ENCODE data around the gene RTL5.

RTL5 gene

GRCh38 chrX:72142794-72143608 lies 11.3 kb upstream of the RTL5 start:
- Histone ChIP-seq H3K27ac (ENCODE audit: low read depth, low read length) (no peak overlapping the region), H3K36me3 (ENCODE audit: insufficient read depth, low read length) (no peaks in the 10 kb centered on the region)

GRCh38 chrX:72142094-72142793 lies 10.5 kb upstream of the RTL5 start:
- Histone ChIP-seq H3K4me1 (ENCODE audit: control insufficient read depth, insufficient read depth, low read length, unreplicated experiment) (no peaks in the 10 kb centered on the region), H3K27me3 (ENCODE audit: insufficient read depth, low read length) (no peaks in the 10 kb centered on the region), H3K36me3 (ENCODE audit: insufficient read depth, low read length) (no peaks in the 10 kb centered on the region), H3K27ac (ENCODE audit: low read depth, low read length) (no peak overlapping the region), H2AFZ (ENCODE audit: low read length, unreplicated experiment) (no peak overlapping the region), H3K4me3 (ENCODE audit: low read depth, low read length) (no peak overlapping the region), H3K79me2 (ENCODE audit: control insufficient read depth, insufficient read depth, low read length, unreplicated experiment) (no peaks in the 10 kb centered on the region)

More at GRCh38 chrX:72142794-72143608, 11.3 kb upstream of the RTL5 start:
- Histone ChIP-seq H3K79me2 (ENCODE audit: control insufficient read depth, insufficient read depth, low read length, unreplicated experiment) (no peaks in the 10 kb centered on the region), H2AFZ (ENCODE audit: low read length, unreplicated experiment) (no peak overlapping the region), H3K27me3 (ENCODE audit: insufficient read depth, low read length) (no peaks in the 10 kb centered on the region), H3K4me1 (ENCODE audit: control insufficient read depth, insufficient read depth, low read length, unreplicated experiment) (no peaks in the 10 kb centered on the region), H3K4me3 (ENCODE audit: low read depth, low read length) (no peak overlapping the region)

GRCh38 chrX:72141372-72142004 lies 9.8 kb upstream of the RTL5 start:
- no peaks in the 10 kb centered on the region for H3K36me3 ChIP-seq (ENCODE audit: insufficient read depth, low read length)
- H2AFZ ChIP-seq (ENCODE audit: low read length, unreplicated experiment): no peak overlapping the region
- no peaks in the 10 kb centered on the region for H3K27me3 ChIP-seq (ENCODE audit: insufficient read depth, low read length)
- H3K4me1 ChIP-seq (ENCODE audit: control insufficient read depth, insufficient read depth, low read length, unreplicated experiment): no peaks in the 10 kb centered on the region
- H3K4me3 ChIP-seq (ENCODE audit: low read depth, low read length): no peak overlapping the region
- no peaks in the 10 kb centered on the region for H3K79me2 ChIP-seq (ENCODE audit: control insufficient read depth, insufficient read depth, low read length, unreplicated experiment)
- no peak overlapping the region for H3K27ac ChIP-seq (ENCODE audit: low read depth, low read length)

GRCh38 chrX:72139538-72139937 lies 7.8 kb upstream of the RTL5 start:
- Histone ChIP-seq H3K4me3 (ENCODE audit: low read depth, low read length) (no peak overlapping the region), H3K4me1 (ENCODE audit: control insufficient read depth, insufficient read depth, low read length, unreplicated experiment) (no peaks in the 10 kb centered on the region), H2AFZ (ENCODE audit: low read length, unreplicated experiment) (no peak overlapping the region), H3K27me3 (ENCODE audit: insufficient read depth, low read length) (no peaks in the 10 kb centered on the region), H3K27ac (ENCODE audit: low read depth, low read length) (no peak overlapping the region), H3K36me3 (ENCODE audit: insufficient read depth, low read length) (no peaks in the 10 kb centered on the region), H3K79me2 (ENCODE audit: control insufficient read depth, insufficient read depth, low read length, unreplicated experiment) (no peaks in the 10 kb centered on the region)

- H3K4me1 ChIP-seq (ENCODE audit: control insufficient read depth, insufficient read depth, low read length, unreplicated experiment): no peaks in the 10 kb centered on the region
- H3K4me3 ChIP-seq (ENCODE audit: low read depth, low read length): no peak overlapping the region
- no peaks in the 10 kb centered on the region for H3K79me2 ChIP-seq (ENCODE audit: control insufficient read depth, insufficient read depth, low read length, unreplicated experiment)
- no peak overlapping the region for H3K27ac ChIP-seq (ENCODE audit: low read depth, low read length)
- H3K27me3 ChIP-seq (ENCODE audit: insufficient read depth, low read length): no peaks in the 10 kb centered on the region
- no peaks in the 10 kb centered on the region for H3K36me3 ChIP-seq (ENCODE audit: insufficient read depth, low read length)
- no peak overlapping the region for H2AFZ ChIP-seq (ENCODE audit: low read length, unreplicated experiment)
Measured at GRCh38 chrX:72137846-72138495, 6.3 kb upstream of the RTL5 start.

GRCh38 chrX:72133851-72134546 lies 2.3 kb upstream of the RTL5 start:
- Histone ChIP-seq H3K27me3 (ENCODE audit: insufficient read depth, low read length) (no peaks in the 10 kb centered on the region), H2AFZ (ENCODE audit: low read length, unreplicated experiment) (no peak overlapping the region)

GRCh38 chrX:72132456-72132855 lies 741 bp upstream of the RTL5 start:
- Histone ChIP-seq H3K27ac (ENCODE audit: low read depth, low read length) (no peak overlapping the region), H3K36me3 (ENCODE audit: insufficient read depth, low read length) (no peaks in the 10 kb centered on the region), H2AFZ (ENCODE audit: low read length, unreplicated experiment) (no peak overlapping the region), H3K4me1 (ENCODE audit: control insufficient read depth, insufficient read depth, low read length, unreplicated experiment) (no peaks in the 10 kb centered on the region), H3K4me3 (ENCODE audit: low read depth, low read length) (peak overlapping the region; percentile 81), H3K27me3 (ENCODE audit: insufficient read depth, low read length) (no peaks in the 10 kb centered on the region), H3K79me2 (ENCODE audit: control insufficient read depth, insufficient read depth, low read length, unreplicated experiment) (no peaks in the 10 kb centered on the region)

More at GRCh38 chrX:72133851-72134546, 2.3 kb upstream of the RTL5 start:
- Histone ChIP-seq H3K4me1 (ENCODE audit: control insufficient read depth, insufficient read depth, low read length, unreplicated experiment) (no peaks in the 10 kb centered on the region), H3K4me3 (ENCODE audit: low read depth, low read length) (no peak overlapping the region), H3K27ac (ENCODE audit: low read depth, low read length) (no peak overlapping the region), H3K79me2 (ENCODE audit: control insufficient read depth, insufficient read depth, low read length, unreplicated experiment) (no peaks in the 10 kb centered on the region), H3K36me3 (ENCODE audit: insufficient read depth, low read length) (no peaks in the 10 kb centered on the region)

- peak overlapping the region; percentile 81 for H3K4me3 ChIP-seq (ENCODE audit: low read depth, low read length)
- H3K27ac ChIP-seq (ENCODE audit: low read depth, low read length): no peak overlapping the region
- peaks cover 7% of the 10 kb centered on the region for H3K4me1 ChIP-seq (ENCODE audit: control insufficient read depth, insufficient read depth, low read length, unreplicated experiment)
- no peaks in the 10 kb centered on the region for H3K79me2 ChIP-seq (ENCODE audit: control insufficient read depth, insufficient read depth, low read length, unreplicated experiment)
- no peaks in the 10 kb centered on the region for H3K27me3 ChIP-seq (ENCODE audit: insufficient read depth, low read length)
- no peaks in the 10 kb centered on the region for H3K36me3 ChIP-seq (ENCODE audit: insufficient read depth, low read length)
- H2AFZ ChIP-seq (ENCODE audit: low read length, unreplicated experiment): peak overlapping the region; percentile 93
Measured at GRCh38 chrX:72130762-72131250, 909 bp downstream of the RTL5 start.

- H3K4me3 ChIP-seq (ENCODE audit: low read depth, low read length): no peak overlapping the region
- no peaks in the 10 kb centered on the region for H3K36me3 ChIP-seq (ENCODE audit: insufficient read depth, low read length)
Measured at GRCh38 chrX:72130156-72130761, 1.5 kb downstream of the RTL5 start.

More at GRCh38 chrX:72130156-72130761, 1.5 kb downstream of the RTL5 start:
- Histone ChIP-seq H3K27ac (ENCODE audit: low read depth, low read length) (no peak overlapping the region), H2AFZ (ENCODE audit: low read length, unreplicated experiment) (no peak overlapping the region), H3K79me2 (ENCODE audit: control insufficient read depth, insufficient read depth, low read length, unreplicated experiment) (no peaks in the 10 kb centered on the region), H3K4me1 (ENCODE audit: control insufficient read depth, insufficient read depth, low read length, unreplicated experiment) (peaks cover 10% of the 10 kb centered on the region), H3K27me3 (ENCODE audit: insufficient read depth, low read length) (no peaks in the 10 kb centered on the region)
